ENCODE results near the gene PEX16. TPM values are rescaled to one million over a fixed set of nuclear protein-coding genes. Genes with fewer than 3 reads are reported as not detected.

The PEX16 gene
- total RNA-seq, 1 donor from 2014 or later, result 35.8 TPM

- H3K4me1 ChIP-seq, result peaks cover 24% of the 10 kb centered on the region
- H3K27ac ChIP-seq, result no peak overlapping the region
- intact Hi-C loops (cut with DNase I), result no loop called here
- no peaks in the 10 kb centered on the region for H3K9me3 ChIP-seq
- peaks cover 0 to 50% of the 10 kb centered on the region in 2 donors for H3K36me3 ChIP-seq
- no peaks in the 10 kb centered on the region for H3K27me3 ChIP-seq
- H3K4me3 ChIP-seq, result no peak overlapping the region
- TF ChIP-seq POLR2A (IDR thresholded peaks at IDR 0.05) (no peak), POLR2AphosphoS5 (IDR thresholded peaks at IDR 0.05; ENCODE audit: insufficient read depth in 1 of 2, low read depth in 1 of 2) (no peak), CTCF (IDR thresholded peaks at IDR 0.05) (no peak)
- DNase-seq (ENCODE audit: extremely low spot score in 2 of 2), result no peak
These were observed 7.1 kb downstream of the PEX16 start for GRCh38 chr11:45910623-45911022.

GRCh38 chr11:45909594-45910475 is 7.8 kb downstream of the PEX16 start:
- intact Hi-C loops (cut with DNase I), result no loop called here
- peaks cover 0 to 47% of the 10 kb centered on the region in 2 donors for H3K36me3 ChIP-seq
- no peak overlapping the region for H3K4me3 ChIP-seq
- no peaks in the 10 kb centered on the region for H3K9me3 ChIP-seq
- no peak for DNase-seq (ENCODE audit: extremely low spot score in 2 of 2)
- TF ChIP-seq POLR2A (IDR thresholded peaks at IDR 0.05), result no peak
- TF ChIP-seq CTCF (IDR thresholded peaks at IDR 0.05), result no peak
- TF ChIP-seq POLR2AphosphoS5 (IDR thresholded peaks at IDR 0.05; ENCODE audit: insufficient read depth in 1 of 2, low read depth in 1 of 2), result no peak
- no peaks in the 10 kb centered on the region for H3K27me3 ChIP-seq
- no peak overlapping the region for H3K27ac ChIP-seq
- peaks cover 23% of the 10 kb centered on the region for H3K4me1 ChIP-seq

GRCh38 chr11:45907911-45908370 is 9.7 kb downstream of the PEX16 start:
- TF ChIP-seq POLR2A (IDR thresholded peaks at IDR 0.05) (no peak), CTCF (IDR thresholded peaks at IDR 0.05) (no peak), POLR2AphosphoS5 (IDR thresholded peaks at IDR 0.05; ENCODE audit: insufficient read depth in 1 of 2, low read depth in 1 of 2) (no peak)
- no peak for DNase-seq (ENCODE audit: extremely low spot score in 2 of 2)
- peaks cover 0 to 28% of the 10 kb centered on the region in 2 donors for H3K36me3 ChIP-seq

GRCh38 chr11:45906965-45907611 is 10.6 kb downstream of the PEX16 start, which contains the start of gene FREY1:
TSS of gene FREY1 (minus strand) at chr11:45907271. CDS start at chr11:45907245, 26 bp downstream.
- Histone ChIP-seq H3K27me3 (no peaks in the 10 kb centered on the region), H3K4me1 (peaks cover 23% of the 10 kb centered on the region), H3K9me3 (no peaks in the 10 kb centered on the region), H3K36me3 (peaks cover 0 to 27% of the 10 kb centered on the region in 2 donors), H3K27ac (no peak within 1 kb of the TSS), H3K4me3 (no peak within 1 kb of the TSS)
- TF ChIP-seq CTCF (IDR thresholded peaks at IDR 0.05) (no peak), POLR2AphosphoS5 (IDR thresholded peaks at IDR 0.05; ENCODE audit: insufficient read depth in 1 of 2, low read depth in 1 of 2) (no peak), POLR2A (IDR thresholded peaks at IDR 0.05) (no peak)
- intact Hi-C loops (cut with DNase I), result no loop called here
- no peak for DNase-seq (ENCODE audit: extremely low spot score in 2 of 2)

More at GRCh38 chr11:45907911-45908370, 9.7 kb downstream of the PEX16 start:
- H3K9me3 ChIP-seq, result no peaks in the 10 kb centered on the region
- no peak overlapping the region for H3K27ac ChIP-seq
- H3K4me3 ChIP-seq, result no peak overlapping the region
- peaks cover 23% of the 10 kb centered on the region for H3K4me1 ChIP-seq
- intact Hi-C loops (cut with DNase I), result no loop called here
- no peaks in the 10 kb centered on the region for H3K27me3 ChIP-seq

Data from vagina (tissue), 2 donors.